Caco-2 (cell line): ENCODE measurements around the gene TBX15. TPM values are rescaled to one million over a fixed set of nuclear protein-coding genes. Genes with fewer than 3 reads are reported as not detected.

Source experiments
- BruUV-seq: library from RNA; stranded (reverse); fragments of 400-500 nt; replicated peaks from 2 replicates; lab custom pipeline; 2021; lab: Mats Ljungman, UMichigan
- CTCF ChIA-PET: fragments of 300-600 bp; sonication (Branson Sonifier 250); formaldehyde crosslinking; loops from one replicate; lab custom pipeline; 2022; ENCODE audit warnings: antibody characterized with exemption; lab: Charles Lee
- POLR2A ChIA-PET: fragments of 300-600 bp; sonication (Branson Sonifier 250); formaldehyde crosslinking; loops from one replicate; lab custom pipeline; 2022; ENCODE audit warnings: antibody characterized with exemption; lab: Charles Lee
- DNase-seq, 2 experiments: peaks; one replicate each; pipeline versions ENCODE4 v3.0.0 to v3.0.0-alpha.2; 2020 to 2022
- H3K27me3 ChIP-seq: replicated peaks from 2 replicates; pipeline ENCODE4 v1.6.0; 2011; ENCODE audit warnings: low read length; ENCODE audit not compliant: control insufficient read depth, insufficient read depth
- H3K36me3 ChIP-seq: 2 replicates; pipeline ENCODE4 v1.5.1; 2011; ENCODE audit warnings: low read length; ENCODE audit not compliant: control insufficient read depth, insufficient read depth
- H3K4me1 ChIP-seq: fragments of 250-450 bp; sonication (Bioruptor Pico); 2 replicates; pipeline ENCODE4 v1.5.1; 2020; ENCODE audit warnings: mild to moderate bottlenecking
- H3K4me3 ChIP-seq: 2 replicates; pipeline ENCODE4 v1.5.1; 2011; ENCODE audit warnings: low read depth, mild to moderate bottlenecking, control low read depth, low read length
- H3K9me3 ChIP-seq: fragments of 250-450 bp; sonication (Bioruptor Pico); 2 replicates; pipeline ENCODE4 v1.5.1; 2020; ENCODE audit warnings: mild to moderate bottlenecking, moderate library complexity
- H3K27ac Mint-ChIP-seq: one replicate; pipeline ENCODE4 v1.8.0; 2022; ENCODE audit warnings: mixed read lengths; ENCODE audit not compliant: unreplicated experiment
- H3K27me3 Mint-ChIP-seq: one replicate; pipeline ENCODE4 v1.8.0; 2022; ENCODE audit warnings: mixed read lengths; ENCODE audit not compliant: insufficient read depth, unreplicated experiment
- H3K36me3 Mint-ChIP-seq: one replicate; pipeline ENCODE4 v1.8.0; 2022; ENCODE audit warnings: mild to moderate bottlenecking, mixed read lengths; ENCODE audit not compliant: insufficient read depth, unreplicated experiment
- H3K4me1 Mint-ChIP-seq: one replicate; pipeline ENCODE4 v1.8.0; 2022; ENCODE audit warnings: low read depth, mixed read lengths; ENCODE audit not compliant: unreplicated experiment
- H3K4me3 Mint-ChIP-seq: one replicate; pipeline ENCODE4 v1.8.0; 2022; ENCODE audit warnings: mild to moderate bottlenecking, moderate library complexity, mixed read lengths; ENCODE audit not compliant: unreplicated experiment
- H3K9me3 Mint-ChIP-seq: one replicate; pipeline ENCODE4 v1.8.0; 2022; ENCODE audit warnings: mixed read lengths; ENCODE audit not compliant: unreplicated experiment
- intact Hi-C: fragments of 100-400 bp; cut with micrococcal nuclease; formaldehyde crosslinking; loops from one replicate; pipeline ENCODE4 v1.10.0; 2022; ENCODE audit not compliant: unreplicated experiment
- total RNA-seq: library from RNA; stranded (reverse); gene quantifications from 2 replicates; pipeline ENCODE4 v1.2.3, GENCODE V29; 2022
- TF ChIP-seq, protein P1 (sequence below), 2 experiments: fragments of 200-600 bp in 1 of 2; IDR thresholded peaks; 1 replicate in 1 of 2; 2 replicates in 1 of 2; pipeline versions ENCODE4 v1.5.1 to v1.8.0; 2011 to 2022; ENCODE audit warnings: antibody characterized with exemption in 1 of 2, control low read depth in 1 of 2, inconsistent platforms in 1 of 2, low read depth in 1 of 2, low read length in 1 of 2, mild to moderate bottlenecking in 1 of 2, moderate library complexity in 1 of 2; ENCODE audit not compliant: insufficient read depth in 1 of 2, severe bottlenecking in 1 of 2, unreplicated experiment in 1 of 2

Gene TBX15
- total RNA-seq, 1 experiment from 2014 or later, result 0.11 TPM

DNA sequence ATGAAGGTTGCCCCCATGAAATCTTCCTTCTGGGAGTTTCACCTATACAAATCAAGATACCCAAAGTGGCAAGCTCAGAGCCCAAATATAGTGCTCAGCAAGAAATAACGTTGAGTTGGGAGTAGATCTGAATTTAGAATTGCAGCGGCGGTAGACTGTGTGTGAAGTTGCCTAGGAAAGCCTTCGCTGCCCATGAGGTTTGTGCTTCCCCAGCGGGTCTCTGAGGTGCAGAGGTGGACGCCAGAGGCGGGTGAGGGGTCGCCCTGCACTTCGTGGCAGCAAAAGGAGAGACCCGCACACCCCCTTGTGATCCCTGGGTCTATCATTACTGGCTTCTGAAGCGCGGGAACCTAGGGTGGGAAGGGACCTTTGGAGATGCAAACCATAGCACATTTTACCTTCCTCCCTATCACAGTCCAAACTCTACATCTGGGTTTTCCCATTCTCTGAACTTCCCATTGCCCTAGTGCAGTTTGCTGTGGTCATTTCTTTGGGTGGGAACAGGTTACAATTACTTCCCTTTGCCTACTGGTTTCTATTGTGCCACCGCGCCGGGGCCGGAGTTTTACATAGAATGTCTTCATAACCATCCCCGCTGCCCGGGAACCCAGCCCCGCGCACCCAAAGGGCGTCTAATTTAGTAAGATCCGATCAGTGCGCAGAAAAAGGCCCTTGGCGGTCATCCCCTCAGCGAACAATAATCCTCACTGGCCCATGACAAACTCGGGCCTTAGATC lies 5.2 kb downstream of the TBX15 start:
- H3K4me3 ChIP-seq, result no peak overlapping the region
- intact Hi-C loops, result no loop called here
- ChIA-PET POLR2A (no interaction called here), CTCF (no interaction called here)
- H3K4me1 ChIP-seq, result no peaks in the 10 kb centered on the region
- H3K27me3 ChIP-seq, result no peaks in the 10 kb centered on the region
- H3K36me3 Mint-ChIP-seq, result no peaks in the 10 kb centered on the region
- H3K9me3 ChIP-seq, result no peaks in the 10 kb centered on the region
- H3K9me3 Mint-ChIP-seq, result no peaks in the 10 kb centered on the region
- BruUV-seq, result no TSS peak
- no peak overlapping the region for H3K4me3 Mint-ChIP-seq
- H3K4me1 Mint-ChIP-seq, result no peaks in the 10 kb centered on the region
- H3K27ac Mint-ChIP-seq, result no peak overlapping the region
- no peak for DNase-seq
- no peaks in the 10 kb centered on the region for H3K36me3 ChIP-seq
- TF ChIP-seq, protein P1, sequence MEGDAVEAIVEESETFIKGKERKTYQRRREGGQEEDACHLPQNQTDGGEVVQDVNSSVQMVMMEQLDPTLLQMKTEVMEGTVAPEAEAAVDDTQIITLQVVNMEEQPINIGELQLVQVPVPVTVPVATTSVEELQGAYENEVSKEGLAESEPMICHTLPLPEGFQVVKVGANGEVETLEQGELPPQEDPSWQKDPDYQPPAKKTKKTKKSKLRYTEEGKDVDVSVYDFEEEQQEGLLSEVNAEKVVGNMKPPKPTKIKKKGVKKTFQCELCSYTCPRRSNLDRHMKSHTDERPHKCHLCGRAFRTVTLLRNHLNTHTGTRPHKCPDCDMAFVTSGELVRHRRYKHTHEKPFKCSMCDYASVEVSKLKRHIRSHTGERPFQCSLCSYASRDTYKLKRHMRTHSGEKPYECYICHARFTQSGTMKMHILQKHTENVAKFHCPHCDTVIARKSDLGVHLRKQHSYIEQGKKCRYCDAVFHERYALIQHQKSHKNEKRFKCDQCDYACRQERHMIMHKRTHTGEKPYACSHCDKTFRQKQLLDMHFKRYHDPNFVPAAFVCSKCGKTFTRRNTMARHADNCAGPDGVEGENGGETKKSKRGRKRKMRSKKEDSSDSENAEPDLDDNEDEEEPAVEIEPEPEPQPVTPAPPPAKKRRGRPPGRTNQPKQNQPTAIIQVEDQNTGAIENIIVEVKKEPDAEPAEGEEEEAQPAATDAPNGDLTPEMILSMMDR (IDR thresholded peaks at IDR 0.05; ENCODE audit: insufficient read depth in 1 of 2, low read depth in 1 of 2, low read length in 1 of 2, severe bottlenecking in 1 of 2, unreplicated experiment in 1 of 2), result no peak
- H3K27me3 Mint-ChIP-seq, result no peaks in the 10 kb centered on the region

DNA sequence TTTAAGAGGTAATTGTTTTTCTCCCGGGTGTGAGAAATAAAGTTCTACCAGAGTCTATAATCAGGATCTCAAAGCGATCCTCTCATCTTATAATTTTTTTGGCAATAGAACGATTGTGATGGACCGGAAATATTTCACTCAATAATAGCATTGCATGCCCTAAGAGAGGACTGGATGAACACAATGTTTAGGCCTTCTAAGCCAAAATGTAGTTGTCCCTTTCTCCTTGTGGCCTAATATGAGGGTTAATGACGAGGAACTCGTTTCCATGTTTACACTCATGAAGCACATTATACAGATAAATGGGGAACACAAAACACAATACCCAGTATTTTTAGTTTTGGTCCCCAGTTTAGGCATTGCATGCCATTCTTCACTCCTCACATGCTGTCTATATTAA lies 5.9 kb downstream of the TBX15 start:
- no peak for DNase-seq
- Mint-ChIP-seq H3K4me3 (no peak overlapping the region), H3K9me3 (no peaks in the 10 kb centered on the region), H3K27ac (no peak overlapping the region), H3K4me1 (no peaks in the 10 kb centered on the region), H3K36me3 (no peaks in the 10 kb centered on the region), H3K27me3 (no peaks in the 10 kb centered on the region)
- Histone ChIP-seq H3K27me3 (no peaks in the 10 kb centered on the region), H3K4me3 (no peak overlapping the region), H3K4me1 (no peaks in the 10 kb centered on the region), H3K36me3 (no peaks in the 10 kb centered on the region), H3K9me3 (no peaks in the 10 kb centered on the region)
- no TSS peak for BruUV-seq
- ChIA-PET CTCF (no interaction called here), POLR2A (no interaction called here)
- intact Hi-C loops, result no loop called here
- TF ChIP-seq, protein P1 (IDR thresholded peaks at IDR 0.05; ENCODE audit: insufficient read depth in 1 of 2, low read depth in 1 of 2, low read length in 1 of 2, severe bottlenecking in 1 of 2, unreplicated experiment in 1 of 2), result no peak

DNA sequence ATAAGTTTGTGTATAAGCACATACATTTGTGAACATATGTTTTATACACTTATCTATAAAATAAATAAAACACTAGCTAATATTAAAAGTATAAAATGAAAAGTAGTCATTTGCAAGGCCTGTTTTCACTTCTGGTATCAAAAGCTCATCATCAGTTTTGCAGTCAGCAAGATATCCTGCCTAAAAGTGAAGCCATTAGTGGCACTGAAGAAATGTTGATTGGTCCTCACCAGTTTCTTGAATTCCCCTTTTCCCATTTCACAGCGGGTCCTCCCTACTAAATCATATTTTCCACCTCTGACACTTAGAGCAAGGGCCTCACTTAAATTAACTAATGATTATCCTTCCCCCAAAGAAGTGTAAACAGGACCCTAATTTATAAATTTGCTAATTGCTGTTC lies 6.7 kb downstream of the TBX15 start:
- Histone ChIP-seq H3K9me3 (no peaks in the 10 kb centered on the region), H3K4me1 (no peaks in the 10 kb centered on the region), H3K36me3 (no peaks in the 10 kb centered on the region), H3K4me3 (no peak overlapping the region), H3K27me3 (no peaks in the 10 kb centered on the region)
- Mint-ChIP-seq H3K27me3 (no peaks in the 10 kb centered on the region), H3K27ac (no peak overlapping the region), H3K36me3 (no peaks in the 10 kb centered on the region), H3K4me3 (no peak overlapping the region), H3K9me3 (no peaks in the 10 kb centered on the region), H3K4me1 (no peaks in the 10 kb centered on the region)
- no TSS peak for BruUV-seq
- intact Hi-C loops, result no loop called here
- no peak for DNase-seq
- TF ChIP-seq, protein P1 (IDR thresholded peaks at IDR 0.05; ENCODE audit: insufficient read depth in 1 of 2, low read depth in 1 of 2, low read length in 1 of 2, severe bottlenecking in 1 of 2, unreplicated experiment in 1 of 2), result no peak
- ChIA-PET POLR2A (no interaction called here), CTCF (no interaction called here)
